ENCODE data around the gene TRIO. TPM values are rescaled to one million over a fixed set of nuclear protein-coding genes. Genes with fewer than 3 reads are reported as not detected.

The TRIO gene
- total RNA-seq, 3 donors from 2014 or later (not counting 1 experiment from before 2014, with no cell fraction given), result 84.6 to 136 (median 94.3) TPM

GRCh38 chr5:14327624-14328023, 184.5 kb downstream of the TRIO start:
- no peaks in the 10 kb centered on the region for H3K9me3 Mint-ChIP-seq
- no peaks in the 10 kb centered on the region for H3K27me3 Mint-ChIP-seq (ENCODE audit: low read depth in 2 of 2)
- no peak for DNase-seq
- ATAC-seq, result no peak
- Histone ChIP-seq H3K27ac (ENCODE audit: low read length) (no peak overlapping the region), H3K4me1 (ENCODE audit: control insufficient read depth, insufficient read depth, low read length) (peaks cover 8% of the 10 kb centered on the region), H3K9me3 (ENCODE audit: control insufficient read depth, insufficient read depth, low read length) (no peaks in the 10 kb centered on the region), H3K27me3 (ENCODE audit: control insufficient read depth, insufficient read depth, low read length) (no peaks in the 10 kb centered on the region), H3K36me3 (ENCODE audit: control insufficient read depth, insufficient read depth, low read length) (no peaks in the 10 kb centered on the region), H3K4me3 (ENCODE audit: low read length) (no peak overlapping the region)
- WGBS (ENCODE audit: insufficient coverage), result 94% methylated on average over 2 of the region's 6 CpGs
- TF ChIP-seq, protein P1, sequence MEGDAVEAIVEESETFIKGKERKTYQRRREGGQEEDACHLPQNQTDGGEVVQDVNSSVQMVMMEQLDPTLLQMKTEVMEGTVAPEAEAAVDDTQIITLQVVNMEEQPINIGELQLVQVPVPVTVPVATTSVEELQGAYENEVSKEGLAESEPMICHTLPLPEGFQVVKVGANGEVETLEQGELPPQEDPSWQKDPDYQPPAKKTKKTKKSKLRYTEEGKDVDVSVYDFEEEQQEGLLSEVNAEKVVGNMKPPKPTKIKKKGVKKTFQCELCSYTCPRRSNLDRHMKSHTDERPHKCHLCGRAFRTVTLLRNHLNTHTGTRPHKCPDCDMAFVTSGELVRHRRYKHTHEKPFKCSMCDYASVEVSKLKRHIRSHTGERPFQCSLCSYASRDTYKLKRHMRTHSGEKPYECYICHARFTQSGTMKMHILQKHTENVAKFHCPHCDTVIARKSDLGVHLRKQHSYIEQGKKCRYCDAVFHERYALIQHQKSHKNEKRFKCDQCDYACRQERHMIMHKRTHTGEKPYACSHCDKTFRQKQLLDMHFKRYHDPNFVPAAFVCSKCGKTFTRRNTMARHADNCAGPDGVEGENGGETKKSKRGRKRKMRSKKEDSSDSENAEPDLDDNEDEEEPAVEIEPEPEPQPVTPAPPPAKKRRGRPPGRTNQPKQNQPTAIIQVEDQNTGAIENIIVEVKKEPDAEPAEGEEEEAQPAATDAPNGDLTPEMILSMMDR (IDR thresholded peaks at IDR 0.05), result no peak
- intact Hi-C loops (cut with micrococcal nuclease), result no loop called here
- H3K4me1 Mint-ChIP-seq, result peaks cover 19 to 25% of the 10 kb centered on the region in 2 donors
- no peaks in the 10 kb centered on the region for H3K36me3 Mint-ChIP-seq
- H3K27ac Mint-ChIP-seq, result no peak overlapping the region
- H3K4me3 Mint-ChIP-seq, result no peak overlapping the region

- H3K27ac Mint-ChIP-seq, result no peak overlapping the region
- intact Hi-C loops (cut with micrococcal nuclease), result no loop called here
- peaks cover 8% of the 10 kb centered on the region for H3K4me1 ChIP-seq (ENCODE audit: control insufficient read depth, insufficient read depth, low read length)
- H3K36me3 Mint-ChIP-seq, result no peaks in the 10 kb centered on the region
- no peak for ATAC-seq
- no peaks in the 10 kb centered on the region for H3K9me3 Mint-ChIP-seq
- peaks cover 19 to 25% of the 10 kb centered on the region in 2 donors for H3K4me1 Mint-ChIP-seq
- no peak overlapping the region for H3K4me3 Mint-ChIP-seq
- DNase-seq, result no peak
- H3K27me3 ChIP-seq (ENCODE audit: control insufficient read depth, insufficient read depth, low read length), result no peaks in the 10 kb centered on the region
- no peaks in the 10 kb centered on the region for H3K9me3 ChIP-seq (ENCODE audit: control insufficient read depth, insufficient read depth, low read length)
- TF ChIP-seq, protein P1 (IDR thresholded peaks at IDR 0.05), result no peak
- no peak overlapping the region for H3K4me3 ChIP-seq (ENCODE audit: low read length)
- no peaks in the 10 kb centered on the region for H3K36me3 ChIP-seq (ENCODE audit: control insufficient read depth, insufficient read depth, low read length)
- H3K27ac ChIP-seq (ENCODE audit: low read length), result no peak overlapping the region
- H3K27me3 Mint-ChIP-seq (ENCODE audit: low read depth in 2 of 2), result no peaks in the 10 kb centered on the region
- WGBS (ENCODE audit: insufficient coverage), result 95% methylated on average over 14 of the region's 14 CpGs
Observed at GRCh38 chr5:14328144-14328543, 185.0 kb downstream of the TRIO start.

DNA sequence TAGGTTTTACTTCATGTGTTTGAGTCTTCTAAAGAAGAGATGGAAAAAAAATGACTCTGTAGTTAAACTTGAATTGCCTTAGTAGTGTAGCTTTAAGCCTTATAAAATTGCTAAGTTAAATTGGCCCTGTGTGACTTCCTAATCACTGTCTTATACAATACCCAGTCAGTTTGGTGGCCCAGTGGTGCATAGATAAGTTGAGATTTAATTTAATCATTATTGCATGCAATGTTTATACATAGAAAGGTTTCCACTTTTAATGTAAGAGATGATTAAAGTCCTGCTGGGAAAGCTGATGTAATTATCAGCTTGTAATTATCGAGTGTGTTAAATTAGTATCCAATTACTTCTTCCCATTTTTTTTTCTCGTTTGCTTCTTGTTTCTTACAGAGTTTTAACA, 187.1 kb downstream of the TRIO start:
- no peak overlapping the region for H3K27ac ChIP-seq (ENCODE audit: low read length)
- no peak for DNase-seq
- H3K36me3 Mint-ChIP-seq, result no peaks in the 10 kb centered on the region
- TF ChIP-seq, protein P1 (IDR thresholded peaks at IDR 0.05), result no peak
- H3K4me1 ChIP-seq (ENCODE audit: control insufficient read depth, insufficient read depth, low read length), result peaks cover 8% of the 10 kb centered on the region
- no peak overlapping the region for H3K4me3 ChIP-seq (ENCODE audit: low read length)
- no peaks in the 10 kb centered on the region for H3K27me3 ChIP-seq (ENCODE audit: control insufficient read depth, insufficient read depth, low read length)
- ATAC-seq, result no peak
- peaks cover 19 to 22% of the 10 kb centered on the region in 2 donors for H3K4me1 Mint-ChIP-seq
- H3K27ac Mint-ChIP-seq, result no peak overlapping the region
- whole genome bisulfite sequencing (ENCODE audit: insufficient coverage), result no CpG with 5 or more reads among the region's 2 CpGs
- H3K9me3 Mint-ChIP-seq, result no peaks in the 10 kb centered on the region
- H3K4me3 Mint-ChIP-seq, result no peak overlapping the region
- intact Hi-C loops (cut with micrococcal nuclease), result no loop called here
- no peaks in the 10 kb centered on the region for H3K27me3 Mint-ChIP-seq (ENCODE audit: low read depth in 2 of 2)
- H3K9me3 ChIP-seq (ENCODE audit: control insufficient read depth, insufficient read depth, low read length), result no peaks in the 10 kb centered on the region
- no peaks in the 10 kb centered on the region for H3K36me3 ChIP-seq (ENCODE audit: control insufficient read depth, insufficient read depth, low read length)

DNA sequence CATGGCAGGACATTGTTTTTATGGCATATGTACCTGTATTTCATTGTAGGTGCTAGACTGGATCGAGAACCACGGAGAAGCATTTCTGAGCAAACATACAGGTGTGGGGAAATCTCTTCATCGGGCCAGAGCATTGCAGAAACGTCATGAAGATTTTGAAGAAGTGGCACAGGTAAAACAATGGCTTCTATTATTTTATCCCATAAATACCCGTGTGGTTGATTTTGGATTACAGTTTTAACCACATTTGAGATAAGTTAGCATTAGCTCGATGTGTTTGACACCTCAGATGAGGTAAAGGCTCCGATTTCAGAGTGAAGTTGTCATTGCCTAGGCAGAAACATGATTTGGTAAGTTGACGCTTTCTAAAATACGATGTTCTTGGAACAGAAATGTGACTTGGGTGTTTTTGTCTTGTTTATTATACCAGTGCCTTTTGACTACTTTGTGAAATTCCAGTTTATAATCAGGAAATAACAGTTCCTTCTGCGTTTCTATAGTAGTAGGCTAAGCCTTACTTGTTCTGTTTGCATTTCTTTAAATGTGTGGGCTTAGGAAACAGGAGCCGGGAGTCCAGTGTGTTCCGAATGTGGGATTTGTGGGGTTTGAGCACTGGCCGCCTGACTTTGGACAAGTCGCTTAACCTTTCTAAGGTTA, 187.7 kb downstream of the TRIO start:
- H3K4me3 ChIP-seq (ENCODE audit: low read length), result no peak overlapping the region
- H3K4me1 Mint-ChIP-seq, result peaks cover 19 to 21% of the 10 kb centered on the region in 2 donors
- ATAC-seq (no peak), DNase-seq (no peak)
- H3K9me3 Mint-ChIP-seq, result no peaks in the 10 kb centered on the region
- H3K27me3 Mint-ChIP-seq (ENCODE audit: low read depth in 2 of 2), result no peaks in the 10 kb centered on the region
- TF ChIP-seq, protein P1 (IDR thresholded peaks at IDR 0.05), result no peak
- WGBS (ENCODE audit: insufficient coverage), result 73% methylated on average over 12 of the region's 14 CpGs
- H3K36me3 ChIP-seq (ENCODE audit: control insufficient read depth, insufficient read depth, low read length), result no peaks in the 10 kb centered on the region
- no peaks in the 10 kb centered on the region for H3K36me3 Mint-ChIP-seq
- H3K9me3 ChIP-seq (ENCODE audit: control insufficient read depth, insufficient read depth, low read length), result no peaks in the 10 kb centered on the region
- H3K27me3 ChIP-seq (ENCODE audit: control insufficient read depth, insufficient read depth, low read length), result no peaks in the 10 kb centered on the region
- intact Hi-C loops (cut with micrococcal nuclease), result no loop called here
- H3K27ac Mint-ChIP-seq, result no peak overlapping the region
- H3K4me3 Mint-ChIP-seq, result peak overlapping the region; percentile 26
- H3K4me1 ChIP-seq (ENCODE audit: control insufficient read depth, insufficient read depth, low read length), result peaks cover 8% of the 10 kb centered on the region
- peak overlapping the region; percentile 20 for H3K27ac ChIP-seq (ENCODE audit: low read length)
